CD14-positive monocyte (primary cell): Measurements from ENCODE around the gene GALP. TPM values are rescaled to one million over a fixed set of nuclear protein-coding genes. Genes with fewer than 3 reads are reported as not detected.

ENCODE experiments used
- DNase-seq, 3 donors: peaks; one replicate each; pipeline ENCODE4 v3.0.0-alpha.2; 2011 to 2022
- H2AFZ ChIP-seq: 2 replicates; pipeline ENCODE4 v1.6.0; 2012; ENCODE audit warnings: mild to moderate bottlenecking, low read depth, low read length, inconsistent platforms; ENCODE audit not compliant: insufficient read depth, poor library complexity, severe bottlenecking
- H3K27ac ChIP-seq, 2 donors: 1 replicate in 1 of 2; 2 replicates in 1 of 2; pipeline ENCODE4 v1.5.1; 2012 to 2013; ENCODE audit warnings: low read length in 2 of 2, control low read depth in 1 of 2, inconsistent platforms in 1 of 2, low read depth in 1 of 2, mild to moderate bottlenecking in 1 of 2
- H3K27me3 ChIP-seq, 2 donors: one replicate each; pipeline versions ENCODE4 v1.6.0 to v1.6.1; 2011 to 2013; ENCODE audit warnings: low read length in 2 of 2; ENCODE audit not compliant: control insufficient read depth in 2 of 2, insufficient read depth in 2 of 2
- H3K36me3 ChIP-seq, 2 donors: replicated peaks in 1 of 2; 1 replicate in 1 of 2; 2 replicates in 1 of 2; pipeline versions ENCODE4 v1.5.1 to v1.6.1; 2012 to 2013; ENCODE audit warnings: low read length in 2 of 2, control low read depth in 1 of 2, inconsistent platforms in 1 of 2, mild to moderate bottlenecking in 1 of 2; ENCODE audit not compliant: insufficient read depth in 2 of 2, control insufficient read depth in 1 of 2
- H3K4me1 ChIP-seq, 2 donors: 1 replicate in 1 of 2; 2 replicates in 1 of 2; pipeline versions ENCODE4 v1.5.1 to v1.6.1; 2012 to 2013; ENCODE audit warnings: low read length in 2 of 2, control low read depth in 1 of 2, inconsistent platforms in 1 of 2, mild to moderate bottlenecking in 1 of 2, moderate library complexity in 1 of 2; ENCODE audit not compliant: insufficient read depth in 2 of 2, control insufficient read depth in 1 of 2
- H3K4me2 ChIP-seq: replicated peaks from 2 replicates; pipeline ENCODE3; 2012; ENCODE audit warnings: low read length, moderate library complexity, mild to moderate bottlenecking; ENCODE audit not compliant: poor library complexity, severe bottlenecking; ENCODE audit errors: extremely low read depth
- H3K4me3 ChIP-seq, 3 experiments: fragments of 200-600 bp in 1 of 3; sonication (generic) in 1 of 3; replicated peaks in 1 of 3; 1 replicate in 2 of 3; 2 replicates in 1 of 3; pipeline ENCODE4 v1.5.1; 2011 to 2013; ENCODE audit warnings: low read length in 3 of 3, mild to moderate bottlenecking in 3 of 3, control low read depth in 2 of 3, low read depth in 2 of 3, inconsistent platforms in 1 of 3, moderate library complexity in 1 of 3
- H3K79me2 ChIP-seq: 2 replicates; pipeline ENCODE4 v1.6.0; 2012; ENCODE audit warnings: mild to moderate bottlenecking, control low read depth, inconsistent platforms, low read length, moderate library complexity; ENCODE audit not compliant: insufficient read depth
- H3K9ac ChIP-seq: 2 replicates; pipeline ENCODE4 v1.6.0; 2017; ENCODE audit warnings: low read length, mild to moderate bottlenecking; ENCODE audit not compliant: insufficient read depth, poor library complexity, severe bottlenecking
- H3K9me3 ChIP-seq, 2 donors: replicated peaks in 1 of 2; 1 replicate in 1 of 2; 2 replicates in 1 of 2; pipeline versions ENCODE4 v1.5.1 to v1.6.1; 2012 to 2013; ENCODE audit warnings: low read length in 2 of 2, control low read depth in 1 of 2; ENCODE audit not compliant: control insufficient read depth in 1 of 2, insufficient read depth in 1 of 2
- H4K20me1 ChIP-seq: 2 replicates; pipeline ENCODE4 v1.6.0; 2012; ENCODE audit warnings: mild to moderate bottlenecking, low read length, control low read depth, moderate library complexity; ENCODE audit not compliant: insufficient read depth
- H3K27ac Mint-ChIP-seq, 7 donors: one replicate each; pipeline ENCODE4 v1.8.0; 2020; ENCODE audit warnings: mild to moderate bottlenecking in 7 of 7, mixed read lengths in 7 of 7, moderate library complexity in 6 of 7, inconsistent platforms in 2 of 7
- H3K27me3 Mint-ChIP-seq, 3 donors: one replicate each; pipeline ENCODE4 v1.8.0; 2021 to 2022; ENCODE audit warnings: low read depth in 3 of 3, mild to moderate bottlenecking in 3 of 3, mixed read lengths in 3 of 3, moderate library complexity in 3 of 3, inconsistent platforms in 1 of 3
- H3K36me3 Mint-ChIP-seq, 2 donors: one replicate each; pipeline ENCODE4 v1.8.0; 2020; ENCODE audit warnings: mixed read lengths in 2 of 2, inconsistent platforms in 1 of 2, mild to moderate bottlenecking in 1 of 2
- H3K4me1 Mint-ChIP-seq: one replicate; pipeline ENCODE4 v1.8.0; 2020; ENCODE audit warnings: mild to moderate bottlenecking, mixed read lengths
- H3K4me3 Mint-ChIP-seq, 2 donors: one replicate each; pipeline ENCODE4 v1.8.0; 2020; ENCODE audit warnings: mild to moderate bottlenecking in 2 of 2, mixed read lengths in 2 of 2, moderate library complexity in 1 of 2
- H3K9me3 Mint-ChIP-seq, 7 donors: one replicate each; pipeline ENCODE4 v1.8.0; 2020 to 2022; ENCODE audit warnings: mixed read lengths in 7 of 7, mild to moderate bottlenecking in 6 of 7, moderate library complexity in 6 of 7, inconsistent platforms in 2 of 7
- WGBS: methylation state at CpG from one replicate; pipeline ENCODE4 v1.1.5; 2013; ENCODE audit warnings: missing lambda C conversion rate; ENCODE audit not compliant: insufficient coverage; 5-methylcytosine and 5-hydroxymethylcytosine counted together
- intact Hi-C, 2 donors: fragments of 100-400 bp; cut with micrococcal nuclease; formaldehyde crosslinking; loops; one replicate each; pipeline versions ENCODE4 v1.15.0 to v1.15.1; 2023
- polyA plus RNA-seq, 3 donors: library from polyadenylated mRNA; depleted of rRNA in 1 of 3; unstranded in 2 of 3; stranded (reverse) in 1 of 3; fragments of 300-500 nt in 2 of 3; fragments of >200 nt in 1 of 3; fragmentation: Illumina TruSeq in 2 of 3; gene quantifications; 1 replicate in 2 of 3; 2 replicates in 1 of 3; pipeline ENCODE4 v1.2.3, GENCODE V29; 2012 to 2021
- TF ChIP-seq, protein P1 (sequence below): fragments of 200-600 bp; IDR thresholded peaks from one replicate; pipeline ENCODE4 v1.8.0; 2022; ENCODE audit warnings: antibody characterized with exemption, mild to moderate bottlenecking

The GALP gene
- polyA plus RNA-seq, 3 donors, result not detected

- no peak overlapping the region for H3K27ac Mint-ChIP-seq
- H3K4me3 ChIP-seq, result no peak overlapping the region
- H3K27me3 ChIP-seq, result no peaks in the 10 kb centered on the region
- no peak overlapping the region for H3K9ac ChIP-seq
- H3K4me2 ChIP-seq, result no peak overlapping the region
- H3K36me3 Mint-ChIP-seq, result peaks cover 30 to 37% of the 10 kb centered on the region in 2 donors
- WGBS, result 85% methylated on average over 2 of the region's 2 CpGs
- no peaks in the 10 kb centered on the region for H3K4me1 Mint-ChIP-seq
- H3K4me3 Mint-ChIP-seq, result no peak overlapping the region
- DNase-seq, result no peak
- peaks cover 0 to 3% (median 0%) of the 10 kb centered on the region in 7 donors for H3K9me3 Mint-ChIP-seq
- H3K9me3 ChIP-seq, result no peaks in the 10 kb centered on the region
- no peaks in the 10 kb centered on the region for H3K4me1 ChIP-seq
- H3K27ac ChIP-seq, result no peak overlapping the region
- H3K79me2 ChIP-seq, result no peaks in the 10 kb centered on the region
- no peak overlapping the region for H2AFZ ChIP-seq
- peaks cover 2 to 18% of the 10 kb centered on the region in 2 donors for H3K36me3 ChIP-seq
- TF ChIP-seq, protein P1, sequence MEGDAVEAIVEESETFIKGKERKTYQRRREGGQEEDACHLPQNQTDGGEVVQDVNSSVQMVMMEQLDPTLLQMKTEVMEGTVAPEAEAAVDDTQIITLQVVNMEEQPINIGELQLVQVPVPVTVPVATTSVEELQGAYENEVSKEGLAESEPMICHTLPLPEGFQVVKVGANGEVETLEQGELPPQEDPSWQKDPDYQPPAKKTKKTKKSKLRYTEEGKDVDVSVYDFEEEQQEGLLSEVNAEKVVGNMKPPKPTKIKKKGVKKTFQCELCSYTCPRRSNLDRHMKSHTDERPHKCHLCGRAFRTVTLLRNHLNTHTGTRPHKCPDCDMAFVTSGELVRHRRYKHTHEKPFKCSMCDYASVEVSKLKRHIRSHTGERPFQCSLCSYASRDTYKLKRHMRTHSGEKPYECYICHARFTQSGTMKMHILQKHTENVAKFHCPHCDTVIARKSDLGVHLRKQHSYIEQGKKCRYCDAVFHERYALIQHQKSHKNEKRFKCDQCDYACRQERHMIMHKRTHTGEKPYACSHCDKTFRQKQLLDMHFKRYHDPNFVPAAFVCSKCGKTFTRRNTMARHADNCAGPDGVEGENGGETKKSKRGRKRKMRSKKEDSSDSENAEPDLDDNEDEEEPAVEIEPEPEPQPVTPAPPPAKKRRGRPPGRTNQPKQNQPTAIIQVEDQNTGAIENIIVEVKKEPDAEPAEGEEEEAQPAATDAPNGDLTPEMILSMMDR, result no peak
- H4K20me1 ChIP-seq, result no peaks in the 10 kb centered on the region
- peaks cover 0 to 2% (median 0%) of the 10 kb centered on the region in 3 donors for H3K27me3 Mint-ChIP-seq
- intact Hi-C loops, result loop anchor here in 1 of 2 donors (10.0 kb wide), 1 partner anchor 48 kb away; no protein-coding TSS in a partner anchor
These were observed 23.2 kb upstream of the GALP start for GRCh38 chr19:56152644-56153043.

DNA sequence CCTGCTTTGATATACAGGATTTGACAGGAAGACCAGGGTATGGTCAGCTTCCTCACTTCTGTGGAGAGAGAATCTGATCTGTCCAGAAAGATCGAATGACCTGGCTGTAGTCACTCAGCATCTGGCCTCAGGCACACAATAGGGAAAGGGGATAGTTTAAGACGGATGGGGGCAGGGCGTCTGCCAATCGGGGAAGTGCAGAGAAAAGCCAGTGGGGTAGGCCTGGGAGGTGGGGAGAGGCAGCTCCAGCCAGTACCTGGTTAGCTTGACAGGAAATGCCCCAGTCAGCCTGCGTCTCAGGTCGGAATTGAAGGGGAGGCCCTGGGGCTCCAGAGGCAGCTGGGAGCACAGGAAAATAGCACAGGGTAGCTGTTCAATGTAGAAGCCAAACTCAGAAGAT lies 22.3 kb upstream of the GALP start:
- Mint-ChIP-seq H3K27ac (no peak overlapping the region), H3K36me3 (peaks cover 28 to 30% of the 10 kb centered on the region in 2 donors), H3K27me3 (no peaks in the 10 kb centered on the region), H3K9me3 (peaks cover 0 to 3% (median 0%) of the 10 kb centered on the region in 7 donors), H3K4me3 (no peak overlapping the region), H3K4me1 (no peaks in the 10 kb centered on the region)
- Histone ChIP-seq H3K9ac (no peak overlapping the region), H3K79me2 (no peaks in the 10 kb centered on the region), H3K36me3 (peaks cover 2 to 11% of the 10 kb centered on the region in 2 donors), H3K9me3 (no peaks in the 10 kb centered on the region), H3K4me3 (no peak overlapping the region), H4K20me1 (no peaks in the 10 kb centered on the region), H3K27me3 (no peaks in the 10 kb centered on the region), H3K4me2 (no peak overlapping the region), H2AFZ (no peak overlapping the region), H3K4me1 (no peaks in the 10 kb centered on the region), H3K27ac (no peak overlapping the region)
- WGBS, result 21% methylated on average over 6 of the region's 6 CpGs
- TF ChIP-seq, protein P1, result no peak
- intact Hi-C loops, result loop anchor here in 1 of 2 donors (10.0 kb wide), 1 partner anchor 49 kb away; no protein-coding TSS in a partner anchor
- DNase-seq, result no peak
